ENCODE measurements around the gene ZNF579. TPM values are rescaled to one million over a fixed set of nuclear protein-coding genes. Genes with fewer than 3 reads are reported as not detected.
A peak's percentile ranks its signal among the peaks of the same experiment; 100 is the strongest.

ZNF579 gene
- total RNA-seq, 1 donor from 2014 or later, result 15.7 TPM

DNA sequence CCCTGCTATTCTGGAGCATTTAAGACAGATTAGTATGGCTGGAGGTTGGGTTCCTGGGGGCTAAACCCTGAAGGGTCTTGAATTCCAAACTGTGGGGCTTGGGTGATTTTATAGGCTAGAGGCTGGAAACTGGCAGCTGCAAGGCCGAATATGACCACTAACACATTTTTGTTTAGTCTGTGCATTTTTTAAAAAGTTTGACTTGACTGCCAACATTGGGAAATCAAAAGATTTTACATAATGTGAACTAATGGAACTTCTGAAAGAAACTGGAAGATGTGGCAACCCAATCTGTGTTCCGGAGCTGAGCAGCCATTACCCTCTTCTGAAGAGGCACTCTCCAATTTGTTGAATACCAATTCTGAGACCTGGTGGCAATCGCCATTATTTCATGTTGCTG is 38.6 kb upstream of the ZNF579 start:
- DNase-seq (no peak), ATAC-seq (no peak)
- no peaks in the 10 kb centered on the region for H3K27me3 ChIP-seq
- peak overlapping the region; percentile 49 for H3K27ac ChIP-seq
- intact Hi-C loops (cut with DNase I), result no loop called here
- no peaks in the 10 kb centered on the region for H3K9me3 ChIP-seq
- peaks cover 26% of the 10 kb centered on the region for H3K36me3 ChIP-seq
- H3K4me1 ChIP-seq, result peaks cover 26% of the 10 kb centered on the region
- TF ChIP-seq, protein P1, sequence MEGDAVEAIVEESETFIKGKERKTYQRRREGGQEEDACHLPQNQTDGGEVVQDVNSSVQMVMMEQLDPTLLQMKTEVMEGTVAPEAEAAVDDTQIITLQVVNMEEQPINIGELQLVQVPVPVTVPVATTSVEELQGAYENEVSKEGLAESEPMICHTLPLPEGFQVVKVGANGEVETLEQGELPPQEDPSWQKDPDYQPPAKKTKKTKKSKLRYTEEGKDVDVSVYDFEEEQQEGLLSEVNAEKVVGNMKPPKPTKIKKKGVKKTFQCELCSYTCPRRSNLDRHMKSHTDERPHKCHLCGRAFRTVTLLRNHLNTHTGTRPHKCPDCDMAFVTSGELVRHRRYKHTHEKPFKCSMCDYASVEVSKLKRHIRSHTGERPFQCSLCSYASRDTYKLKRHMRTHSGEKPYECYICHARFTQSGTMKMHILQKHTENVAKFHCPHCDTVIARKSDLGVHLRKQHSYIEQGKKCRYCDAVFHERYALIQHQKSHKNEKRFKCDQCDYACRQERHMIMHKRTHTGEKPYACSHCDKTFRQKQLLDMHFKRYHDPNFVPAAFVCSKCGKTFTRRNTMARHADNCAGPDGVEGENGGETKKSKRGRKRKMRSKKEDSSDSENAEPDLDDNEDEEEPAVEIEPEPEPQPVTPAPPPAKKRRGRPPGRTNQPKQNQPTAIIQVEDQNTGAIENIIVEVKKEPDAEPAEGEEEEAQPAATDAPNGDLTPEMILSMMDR (IDR thresholded peaks at IDR 0.05), result no peak
- no peak overlapping the region for H3K4me3 ChIP-seq

DNA sequence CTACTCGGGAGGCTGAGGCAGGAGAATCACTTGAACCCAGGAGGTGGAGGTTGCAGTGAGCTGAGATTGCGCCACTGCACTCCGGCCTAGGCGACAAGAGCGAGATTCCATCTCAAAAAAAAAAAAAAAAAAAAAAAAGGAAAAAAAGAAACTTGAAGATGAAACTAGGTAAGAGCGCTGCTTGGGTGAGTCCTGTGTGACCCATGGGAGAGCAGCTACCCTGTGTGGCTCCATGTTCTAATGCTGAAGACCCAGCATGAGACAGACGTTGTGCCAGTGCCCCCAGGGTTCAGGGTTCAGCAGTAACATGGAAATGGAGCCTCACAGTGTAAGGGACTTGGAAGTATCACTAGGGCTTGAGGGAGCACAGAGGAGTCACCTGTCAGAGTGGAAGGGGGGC is 37.8 kb upstream of the ZNF579 start:
- intact Hi-C loops (cut with DNase I), result no loop called here
- H3K36me3 ChIP-seq, result peaks cover 26% of the 10 kb centered on the region
- no peak overlapping the region for H3K4me3 ChIP-seq
- TF ChIP-seq, protein P1 (IDR thresholded peaks at IDR 0.05), result no peak
- H3K4me1 ChIP-seq, result peaks cover 21% of the 10 kb centered on the region
- ATAC-seq, result no peak
- peak overlapping the region; percentile 49 for H3K27ac ChIP-seq
- no peak for DNase-seq
- no peaks in the 10 kb centered on the region for H3K27me3 ChIP-seq
- no peaks in the 10 kb centered on the region for H3K9me3 ChIP-seq

DNA sequence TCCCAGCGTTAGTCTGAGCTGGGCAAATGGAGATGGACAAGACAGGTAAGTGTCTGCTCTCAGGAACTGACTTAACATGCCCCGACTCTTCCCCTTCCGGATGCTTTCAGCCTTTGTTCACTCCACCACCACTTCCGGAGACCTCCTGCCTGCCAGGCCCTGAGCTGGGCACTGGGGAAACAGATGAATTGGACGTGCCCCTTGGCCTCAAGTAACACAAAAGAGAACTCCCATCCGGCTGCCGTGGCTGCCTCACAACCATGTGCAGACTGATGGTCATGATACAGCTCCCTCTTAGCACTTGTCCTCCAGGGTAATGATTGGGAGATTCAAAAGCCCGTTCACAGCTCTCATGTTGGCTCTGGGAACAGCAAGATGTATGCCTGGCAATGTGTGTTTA is 36.8 kb upstream of the ZNF579 start:
- H3K4me3 ChIP-seq, result no peak overlapping the region
- H3K9me3 ChIP-seq, result no peaks in the 10 kb centered on the region
- H3K27ac ChIP-seq, result no peak overlapping the region
- intact Hi-C loops (cut with DNase I), result no loop called here
- peaks cover 26% of the 10 kb centered on the region for H3K36me3 ChIP-seq
- peaks cover 21% of the 10 kb centered on the region for H3K4me1 ChIP-seq
- ATAC-seq, result no peak
- no peaks in the 10 kb centered on the region for H3K27me3 ChIP-seq
- TF ChIP-seq, protein P1 (IDR thresholded peaks at IDR 0.05), result no peak
- DNase-seq, result no peak

DNA sequence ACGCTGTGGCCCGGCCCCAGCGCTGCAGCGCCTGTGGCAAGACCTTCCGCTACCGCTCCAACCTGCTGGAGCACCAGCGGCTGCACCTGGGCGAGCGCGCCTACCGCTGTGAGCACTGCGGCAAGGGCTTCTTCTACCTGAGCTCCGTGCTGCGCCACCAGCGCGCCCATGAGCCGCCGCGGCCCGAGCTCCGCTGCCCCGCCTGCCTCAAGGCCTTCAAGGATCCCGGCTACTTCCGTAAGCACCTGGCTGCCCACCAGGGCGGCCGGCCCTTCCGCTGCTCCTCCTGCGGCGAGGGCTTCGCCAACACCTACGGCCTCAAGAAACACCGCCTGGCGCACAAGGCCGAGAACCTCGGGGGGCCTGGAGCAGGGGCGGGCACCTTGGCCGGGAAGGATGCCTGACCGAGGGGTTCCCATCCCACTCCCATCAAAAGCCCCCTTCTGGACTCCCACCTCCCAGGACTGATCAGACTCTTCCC is 35.8 kb upstream of the ZNF579 start:
- no peaks in the 10 kb centered on the region for H3K27me3 ChIP-seq
- no peaks in the 10 kb centered on the region for H3K9me3 ChIP-seq
- intact Hi-C loops (cut with DNase I), result no loop called here
- TF ChIP-seq, protein P1 (IDR thresholded peaks at IDR 0.05), result no peak
- H3K4me3 ChIP-seq, result no peak overlapping the region
- peaks cover 26% of the 10 kb centered on the region for H3K36me3 ChIP-seq
- peaks cover 30% of the 10 kb centered on the region for H3K4me1 ChIP-seq
- DNase-seq (no peak), ATAC-seq (no peak)
- H3K27ac ChIP-seq, result no peak overlapping the region

DNA sequence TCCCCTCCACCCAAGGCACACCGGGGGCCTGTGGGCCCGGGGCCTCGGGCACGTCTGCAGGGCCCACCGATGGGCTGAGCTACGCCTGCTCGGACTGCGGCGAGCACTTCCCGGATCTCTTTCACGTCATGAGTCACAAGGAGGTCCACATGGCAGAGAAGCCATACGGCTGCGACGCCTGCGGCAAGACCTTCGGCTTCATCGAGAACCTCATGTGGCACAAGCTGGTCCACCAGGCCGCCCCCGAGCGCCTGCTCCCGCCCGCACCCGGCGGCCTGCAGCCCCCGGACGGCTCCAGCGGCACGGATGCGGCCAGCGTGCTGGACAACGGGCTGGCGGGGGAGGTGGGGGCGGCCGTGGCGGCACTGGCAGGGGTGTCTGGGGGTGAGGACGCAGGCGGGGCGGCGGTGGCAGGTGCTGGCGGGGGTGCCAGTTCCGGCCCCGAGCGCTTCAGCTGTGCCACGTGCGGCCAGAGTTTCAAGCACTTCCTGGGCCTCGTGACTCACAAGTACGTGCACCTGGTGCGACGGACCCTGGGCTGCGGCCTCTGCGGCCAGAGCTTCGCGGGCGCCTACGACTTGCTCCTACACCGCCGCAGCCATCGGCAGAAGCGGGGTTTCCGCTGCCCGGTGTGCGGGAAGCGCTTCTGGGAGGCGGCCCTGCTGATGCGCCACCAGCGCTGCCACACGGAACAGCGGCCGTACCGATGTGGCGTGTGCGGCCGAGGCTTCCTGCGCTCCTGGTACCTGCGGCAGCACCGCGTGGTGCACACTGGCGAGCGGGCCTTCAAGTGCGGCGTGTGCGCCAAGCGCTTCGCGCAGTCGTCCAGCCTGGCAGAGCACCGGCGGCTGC is 35.1 kb upstream of the ZNF579 start:
- H3K27ac ChIP-seq, result no peak overlapping the region
- no peak for ATAC-seq
- H3K4me3 ChIP-seq, result no peak overlapping the region
- no peaks in the 10 kb centered on the region for H3K9me3 ChIP-seq
- H3K36me3 ChIP-seq, result peaks cover 26% of the 10 kb centered on the region
- DNase-seq, result no peak
- peaks cover 30% of the 10 kb centered on the region for H3K4me1 ChIP-seq
- intact Hi-C loops (cut with DNase I), result no loop called here
- TF ChIP-seq, protein P1 (IDR thresholded peaks at IDR 0.05), result no peak
- no peaks in the 10 kb centered on the region for H3K27me3 ChIP-seq

All from upper lobe of right lung (tissue), 1 donor.